Measurements from ENCODE around the gene DIPK1A.
A peak's percentile ranks its signal among the peaks of the same experiment; 100 is the strongest.
"Not testable (repeated sequence)": the region's sequence is repeated elsewhere in the genome, so short reads cannot be mapped to it uniquely, and the experiment has no call there.

The DIPK1A gene

DNA sequence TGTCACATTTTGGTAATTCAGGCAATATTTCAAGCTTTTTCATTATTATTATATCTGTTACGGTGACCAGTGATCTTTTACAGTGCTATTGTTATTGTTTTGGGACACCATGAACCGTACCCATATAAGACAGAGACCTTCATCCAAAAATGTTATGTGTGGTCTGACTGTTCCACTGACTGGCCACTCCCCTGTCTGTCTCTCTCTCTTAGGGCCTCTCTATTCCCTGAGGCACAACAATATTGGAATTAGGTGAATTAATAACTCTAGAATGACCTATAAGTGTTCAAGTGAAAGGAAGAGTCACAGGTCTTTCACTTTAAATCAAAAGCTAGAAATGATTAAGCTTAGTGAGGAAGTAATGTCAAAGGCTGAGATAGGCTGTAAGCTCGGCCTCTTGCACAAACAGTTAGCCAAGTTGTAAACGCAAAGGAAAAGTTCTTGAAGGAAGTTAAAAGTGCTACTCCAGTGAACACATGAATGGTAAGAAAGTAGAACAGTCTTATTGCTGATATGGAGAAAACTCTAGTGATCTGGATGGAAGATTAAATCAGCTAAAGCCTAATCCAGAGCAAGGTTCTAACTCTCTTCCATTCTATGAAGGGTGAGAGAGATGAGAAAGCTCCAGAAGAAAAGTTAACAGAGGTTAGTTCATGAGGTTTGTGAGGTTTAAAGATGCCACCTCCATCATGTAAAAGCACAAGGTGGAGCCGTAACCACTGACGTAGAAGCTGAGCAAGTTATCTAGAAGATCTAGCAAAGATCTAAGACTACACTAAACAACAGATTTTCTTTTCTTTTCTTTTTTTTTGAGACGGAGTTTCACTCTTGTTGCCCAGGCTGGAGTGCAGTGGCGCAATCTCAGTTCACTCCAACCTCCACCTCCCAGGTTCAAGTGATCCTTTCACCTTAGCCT lies 19.7 kb upstream of the DIPK1A start:
- CTCF ChIA-PET: interaction anchor here (0.8 to 2.4 kb wide), 5 partner anchors 9 to 122 kb away, joined by 3 to 10 read pairs (median 4); no protein-coding TSS in a partner anchor
- POLR2A ChIA-PET: no interaction called here
- Histone ChIP-seq H3K4me3 (ENCODE audit: low read depth, low read length) (no peak overlapping the region), H3K4me1 (ENCODE audit: control insufficient read depth, insufficient read depth, low read length) (no peaks in the 10 kb centered on the region), H3K9me3 (ENCODE audit: control insufficient read depth, insufficient read depth, low read depth, low read length) (no peaks in the 10 kb centered on the region), H3K36me3 (ENCODE audit: control insufficient read depth in 2 of 2, insufficient read depth in 1 of 2, low read length in 2 of 2) (no peaks in the 10 kb centered on the region), H3K27ac (ENCODE audit: extremely low read depth, low read depth, low read length) (no peak overlapping the region)
- no peak for TF ChIP-seq IKZF3 (tag by site-specific recombination; IDR thresholded peaks at IDR 0.05)

DNA sequence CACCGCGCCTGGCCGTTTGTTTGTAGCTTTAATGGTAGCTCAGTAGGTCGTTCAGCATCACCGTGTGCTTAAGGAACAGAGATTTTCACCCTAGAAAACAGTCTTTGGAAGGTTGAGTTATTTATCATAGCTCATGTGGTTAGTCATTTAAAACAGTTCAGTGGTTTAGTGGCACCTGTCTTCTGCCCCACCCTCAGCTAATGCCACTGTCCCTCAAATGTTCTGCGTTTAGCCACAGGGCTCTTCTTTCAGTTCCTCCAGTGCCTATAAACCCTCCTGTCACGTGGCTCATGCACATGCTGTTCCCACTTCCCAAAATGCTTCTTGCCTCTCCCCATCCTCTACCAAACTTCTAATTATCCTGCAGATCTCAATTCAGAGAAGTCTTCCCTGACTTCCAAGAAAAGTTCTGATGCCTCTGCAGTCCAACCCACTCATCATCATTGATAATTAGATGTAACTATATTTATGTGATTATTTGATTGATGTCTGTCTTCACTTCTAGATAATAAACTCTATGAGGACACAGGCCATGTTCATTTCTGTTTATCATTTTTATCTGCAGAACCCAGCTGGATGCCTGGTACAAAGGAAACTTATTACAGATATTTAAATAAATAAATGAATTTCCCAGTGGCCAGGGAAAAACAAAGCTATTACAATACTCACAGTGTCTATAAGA lies 14.4 kb upstream of the DIPK1A start:
- Histone ChIP-seq H3K4me3 (ENCODE audit: low read depth, low read length) (no peak overlapping the region), H3K9me3 (ENCODE audit: control insufficient read depth, insufficient read depth, low read depth, low read length) (no peaks in the 10 kb centered on the region), H3K27ac (ENCODE audit: extremely low read depth, low read depth, low read length) (no peak overlapping the region), H3K4me1 (ENCODE audit: control insufficient read depth, insufficient read depth, low read length) (no peaks in the 10 kb centered on the region), H3K36me3 (ENCODE audit: control insufficient read depth in 2 of 2, insufficient read depth in 1 of 2, low read length in 2 of 2) (no peaks in the 10 kb centered on the region)
- TF ChIP-seq GLI2 (tag by site-specific recombination; IDR thresholded peaks at IDR 0.05; ENCODE audit: borderline replicate concordance, low read depth): no peak
- no peak for TF ChIP-seq OVOL3 (tag by site-specific recombination; IDR thresholded peaks at IDR 0.05)
- TF ChIP-seq, protein P1, sequence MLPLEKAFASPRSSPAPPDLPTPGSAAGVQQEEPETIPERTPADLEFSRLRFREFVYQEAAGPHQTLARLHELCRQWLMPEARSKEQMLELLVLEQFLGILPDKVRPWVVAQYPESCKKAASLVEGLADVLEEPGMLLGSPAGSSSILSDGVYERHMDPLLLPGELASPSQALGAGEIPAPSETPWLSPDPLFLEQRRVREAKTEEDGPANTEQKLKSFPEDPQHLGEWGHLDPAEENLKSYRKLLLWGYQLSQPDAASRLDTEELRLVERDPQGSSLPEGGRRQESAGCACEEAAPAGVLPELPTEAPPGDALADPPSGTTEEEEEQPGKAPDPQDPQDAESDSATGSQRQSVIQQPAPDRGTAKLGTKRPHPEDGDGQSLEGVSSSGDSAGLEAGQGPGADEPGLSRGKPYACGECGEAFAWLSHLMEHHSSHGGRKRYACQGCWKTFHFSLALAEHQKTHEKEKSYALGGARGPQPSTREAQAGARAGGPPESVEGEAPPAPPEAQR (tag by site-specific recombination; IDR thresholded peaks at IDR 0.05): no peak
- TF ChIP-seq ZNF843 (tag by site-specific recombination; IDR thresholded peaks at IDR 0.05): no peak
- TF ChIP-seq ZFP3 (tag by site-specific recombination; IDR thresholded peaks at IDR 0.05; ENCODE audit: low read depth): no peak
- TF ChIP-seq, protein P2, sequence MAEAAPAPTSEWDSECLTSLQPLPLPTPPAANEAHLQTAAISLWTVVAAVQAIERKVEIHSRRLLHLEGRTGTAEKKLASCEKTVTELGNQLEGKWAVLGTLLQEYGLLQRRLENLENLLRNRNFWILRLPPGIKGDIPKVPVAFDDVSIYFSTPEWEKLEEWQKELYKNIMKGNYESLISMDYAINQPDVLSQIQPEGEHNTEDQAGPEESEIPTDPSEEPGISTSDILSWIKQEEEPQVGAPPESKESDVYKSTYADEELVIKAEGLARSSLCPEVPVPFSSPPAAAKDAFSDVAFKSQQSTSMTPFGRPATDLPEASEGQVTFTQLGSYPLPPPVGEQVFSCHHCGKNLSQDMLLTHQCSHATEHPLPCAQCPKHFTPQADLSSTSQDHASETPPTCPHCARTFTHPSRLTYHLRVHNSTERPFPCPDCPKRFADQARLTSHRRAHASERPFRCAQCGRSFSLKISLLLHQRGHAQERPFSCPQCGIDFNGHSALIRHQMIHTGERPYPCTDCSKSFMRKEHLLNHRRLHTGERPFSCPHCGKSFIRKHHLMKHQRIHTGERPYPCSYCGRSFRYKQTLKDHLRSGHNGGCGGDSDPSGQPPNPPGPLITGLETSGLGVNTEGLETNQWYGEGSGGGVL (tag by site-specific recombination; IDR thresholded peaks at IDR 0.05): no peak
- ChIA-PET CTCF (interaction anchor here (0.6 to 3.3 kb wide), 7 partner anchors 11 to 229 kb away, joined by 3 to 19 read pairs (median 4); no protein-coding TSS in a partner anchor), POLR2A (no interaction called here)

DNA sequence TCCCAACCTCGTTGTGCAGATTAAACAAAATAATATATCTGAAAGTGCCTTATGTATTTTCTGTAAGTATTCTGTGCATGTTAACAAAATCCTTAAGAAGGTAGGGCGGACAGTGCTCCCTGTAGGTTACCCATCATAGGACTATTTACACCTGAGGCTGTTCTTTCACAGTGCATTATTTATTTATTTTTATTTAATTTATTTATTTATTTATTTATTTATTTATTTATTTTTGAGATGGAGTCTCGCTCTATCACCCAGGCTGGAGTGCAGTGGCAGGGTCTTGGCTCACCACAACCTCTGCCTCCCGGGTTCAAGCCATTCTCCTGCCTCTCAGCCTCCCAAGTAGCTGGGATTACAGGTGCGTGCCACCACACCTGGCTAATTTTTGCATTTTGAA lies 12.8 kb upstream of the DIPK1A start:
- H3K27ac ChIP-seq (ENCODE audit: extremely low read depth, low read depth, low read length); POLR2A ChIA-PET; H3K4me1 ChIP-seq (ENCODE audit: control insufficient read depth, insufficient read depth, low read length); H3K4me3 ChIP-seq (ENCODE audit: low read depth, low read length); H3K9me3 ChIP-seq (ENCODE audit: control insufficient read depth, insufficient read depth, low read depth, low read length); H3K36me3 ChIP-seq (ENCODE audit: control insufficient read depth in 2 of 2, insufficient read depth in 1 of 2, low read length in 2 of 2): not testable (repeated sequence)
- CTCF ChIA-PET: interaction anchor here (3.3 kb wide), 1 partner anchor 20 kb away, joined by 19 read pairs; no protein-coding TSS in a partner anchor
- TF ChIP-seq ZNF140 (tag by site-specific recombination; IDR thresholded peaks at IDR 0.05) (peak; percentile 60; the same call in 1 of the 2 replicates), ZNF664 (tag by site-specific recombination; IDR thresholded peaks at IDR 0.05) (0 out of 2 replicates have a peak, but pooled peaks have one; percentile 37), ZNF426 (tag by site-specific recombination; IDR thresholded peaks at IDR 0.05) (peak; percentile 82), ZNF629 (tag by site-specific recombination; IDR thresholded peaks at IDR 0.05) (peak; percentile 52; the same call in 1 of the 2 replicates), ZBTB8A (tag by site-specific recombination; IDR thresholded peaks at IDR 0.05) (peak; percentile 67), ZNF558 (tag by site-specific recombination; IDR thresholded peaks at IDR 0.05) (peak; percentile 80), ZNF394 (tag by site-specific recombination; IDR thresholded peaks at IDR 0.05; ENCODE audit: borderline replicate concordance) (peak; percentile 95)
- TF ChIP-seq, protein P3, sequence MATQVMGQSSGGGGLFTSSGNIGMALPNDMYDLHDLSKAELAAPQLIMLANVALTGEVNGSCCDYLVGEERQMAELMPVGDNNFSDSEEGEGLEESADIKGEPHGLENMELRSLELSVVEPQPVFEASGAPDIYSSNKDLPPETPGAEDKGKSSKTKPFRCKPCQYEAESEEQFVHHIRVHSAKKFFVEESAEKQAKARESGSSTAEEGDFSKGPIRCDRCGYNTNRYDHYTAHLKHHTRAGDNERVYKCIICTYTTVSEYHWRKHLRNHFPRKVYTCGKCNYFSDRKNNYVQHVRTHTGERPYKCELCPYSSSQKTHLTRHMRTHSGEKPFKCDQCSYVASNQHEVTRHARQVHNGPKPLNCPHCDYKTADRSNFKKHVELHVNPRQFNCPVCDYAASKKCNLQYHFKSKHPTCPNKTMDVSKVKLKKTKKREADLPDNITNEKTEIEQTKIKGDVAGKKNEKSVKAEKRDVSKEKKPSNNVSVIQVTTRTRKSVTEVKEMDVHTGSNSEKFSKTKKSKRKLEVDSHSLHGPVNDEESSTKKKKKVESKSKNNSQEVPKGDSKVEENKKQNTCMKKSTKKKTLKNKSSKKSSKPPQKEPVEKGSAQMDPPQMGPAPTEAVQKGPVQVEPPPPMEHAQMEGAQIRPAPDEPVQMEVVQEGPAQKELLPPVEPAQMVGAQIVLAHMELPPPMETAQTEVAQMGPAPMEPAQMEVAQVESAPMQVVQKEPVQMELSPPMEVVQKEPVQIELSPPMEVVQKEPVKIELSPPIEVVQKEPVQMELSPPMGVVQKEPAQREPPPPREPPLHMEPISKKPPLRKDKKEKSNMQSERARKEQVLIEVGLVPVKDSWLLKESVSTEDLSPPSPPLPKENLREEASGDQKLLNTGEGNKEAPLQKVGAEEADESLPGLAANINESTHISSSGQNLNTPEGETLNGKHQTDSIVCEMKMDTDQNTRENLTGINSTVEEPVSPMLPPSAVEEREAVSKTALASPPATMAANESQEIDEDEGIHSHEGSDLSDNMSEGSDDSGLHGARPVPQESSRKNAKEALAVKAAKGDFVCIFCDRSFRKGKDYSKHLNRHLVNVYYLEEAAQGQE (tag by site-specific recombination; IDR thresholded peaks at IDR 0.05): peak; percentile 63; the same call in 1 of the 2 replicates
- TF ChIP-seq, protein P4, sequence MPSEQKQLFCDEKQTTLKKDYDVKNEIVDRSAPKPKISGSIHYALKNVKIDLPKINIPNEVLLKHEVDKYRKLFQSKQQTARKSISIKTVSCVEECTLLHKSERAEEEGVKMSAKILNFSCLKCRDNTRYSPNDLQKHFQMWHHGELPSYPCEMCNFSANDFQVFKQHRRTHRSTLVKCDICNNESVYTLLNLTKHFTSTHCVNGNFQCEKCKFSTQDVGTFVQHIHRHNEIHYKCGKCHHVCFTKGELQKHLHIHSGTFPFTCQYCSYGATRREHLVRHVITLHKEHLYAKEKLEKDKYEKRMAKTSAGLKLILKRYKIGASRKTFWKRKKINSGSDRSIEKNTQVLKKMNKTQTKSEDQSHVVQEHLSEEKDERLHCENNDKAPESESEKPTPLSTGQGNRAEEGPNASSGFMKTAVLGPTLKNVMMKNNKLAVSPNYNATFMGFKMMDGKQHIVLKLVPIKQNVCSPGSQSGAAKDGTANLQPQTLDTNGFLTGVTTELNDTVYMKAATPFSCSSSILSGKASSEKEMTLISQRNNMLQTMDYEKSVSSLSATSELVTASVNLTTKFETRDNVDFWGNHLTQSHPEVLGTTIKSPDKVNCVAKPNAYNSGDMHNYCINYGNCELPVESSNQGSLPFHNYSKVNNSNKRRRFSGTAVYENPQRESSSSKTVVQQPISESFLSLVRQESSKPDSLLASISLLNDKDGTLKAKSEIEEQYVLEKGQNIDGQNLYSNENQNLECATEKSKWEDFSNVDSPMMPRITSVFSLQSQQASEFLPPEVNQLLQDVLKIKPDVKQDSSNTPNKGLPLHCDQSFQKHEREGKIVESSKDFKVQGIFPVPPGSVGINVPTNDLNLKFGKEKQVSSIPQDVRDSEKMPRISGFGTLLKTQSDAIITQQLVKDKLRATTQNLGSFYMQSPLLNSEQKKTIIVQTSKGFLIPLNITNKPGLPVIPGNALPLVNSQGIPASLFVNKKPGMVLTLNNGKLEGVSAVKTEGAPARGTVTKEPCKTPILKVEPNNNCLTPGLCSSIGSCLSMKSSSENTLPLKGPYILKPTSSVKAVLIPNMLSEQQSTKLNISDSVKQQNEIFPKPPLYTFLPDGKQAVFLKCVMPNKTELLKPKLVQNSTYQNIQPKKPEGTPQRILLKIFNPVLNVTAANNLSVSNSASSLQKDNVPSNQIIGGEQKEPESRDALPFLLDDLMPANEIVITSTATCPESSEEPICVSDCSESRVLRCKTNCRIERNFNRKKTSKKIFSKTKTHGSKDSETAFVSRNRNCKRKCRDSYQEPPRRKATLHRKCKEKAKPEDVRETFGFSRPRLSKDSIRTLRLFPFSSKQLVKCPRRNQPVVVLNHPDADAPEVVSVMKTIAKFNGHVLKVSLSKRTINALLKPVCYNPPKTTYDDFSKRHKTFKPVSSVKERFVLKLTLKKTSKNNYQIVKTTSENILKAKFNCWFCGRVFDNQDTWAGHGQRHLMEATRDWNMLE (tag by site-specific recombination; conservative IDR thresholded peaks at IDR 0.05; ENCODE audit: low read depth): peak; percentile 86

All from HEK293 (cell line).